ENCODE results near the gene USP37. TPM values are rescaled to one million over a fixed set of nuclear protein-coding genes. Genes with fewer than 3 reads are reported as not detected.
A peak's percentile ranks its signal among the peaks of the same experiment; 100 is the strongest.

USP37 gene
- total and polyA plus RNA-seq, 4 experiments from 2014 or later, result 8.5 to 29.1 (median 19.6) TPM

- Mint-ChIP-seq H3K27ac (no peak overlapping the region), H3K36me3 (peaks cover 5 to 15% of the 10 kb centered on the region in 2 donors), H3K4me3 (no peak overlapping the region), H3K9me3 (no peaks in the 10 kb centered on the region), H3K4me1 (peaks cover 0 to 21% (median 9%) of the 10 kb centered on the region in 4 donors), H3K27me3 (no peaks in the 10 kb centered on the region)
- no peak for DNase-seq
- intact Hi-C loops (cut with micrococcal nuclease), result no loop called here
- H3K9me3 ChIP-seq (ENCODE audit: control insufficient read depth in 1 of 2, low read length in 2 of 2), result no peaks in the 10 kb centered on the region
- no peaks in the 10 kb centered on the region for H3K27me3 ChIP-seq (ENCODE audit: insufficient read depth, low read length)
- no peak overlapping the region for H3K27ac ChIP-seq (ENCODE audit: low read depth, low read length)
- CTCF ChIA-PET (ENCODE audit: partially characterized antibody), result interaction anchor here (0.9 kb wide), 1 partner anchor 9 kb away, joined by 3 read pairs; no protein-coding TSS in a partner anchor
- POLR2A ChIA-PET (ENCODE audit: partially characterized antibody), result no interaction called here
- H3K36me3 ChIP-seq (ENCODE audit: insufficient read depth, low read length), result no peaks in the 10 kb centered on the region
- no peak overlapping the region for H3K4me3 ChIP-seq (ENCODE audit: low read length in 2 of 2)
- no peaks in the 10 kb centered on the region for H3K4me1 ChIP-seq (ENCODE audit: insufficient read depth, low read length)
Observed at GRCh38 chr2:218513676-218514075, 54.5 kb downstream of the USP37 start.

DNA sequence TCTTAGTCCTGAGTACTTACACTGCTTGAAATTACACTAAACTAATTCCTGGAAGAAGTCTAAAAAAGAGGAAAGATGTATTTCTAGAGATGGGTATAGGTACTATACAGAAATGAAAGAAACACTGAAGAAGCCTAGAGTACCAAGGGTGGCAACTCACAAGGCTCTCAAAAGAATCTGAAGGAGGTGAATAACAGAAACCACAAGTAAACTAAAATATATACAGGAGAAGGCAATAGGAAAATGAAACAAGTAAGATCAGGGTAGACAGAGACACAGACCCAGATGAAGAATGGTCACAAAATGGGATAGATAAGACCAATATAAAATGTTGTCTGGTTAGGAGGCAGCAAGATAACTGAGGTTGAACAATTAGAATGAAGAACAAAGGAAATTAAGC, 59.9 kb downstream of the USP37 start:
- intact Hi-C loops (cut with micrococcal nuclease), result no loop called here
- Mint-ChIP-seq H3K27ac (peak overlapping the region in 3 of 7 donors; percentile 13 to 57 (median 19)), H3K27me3 (no peaks in the 10 kb centered on the region), H3K4me1 (peaks cover 0 to 9% (median 5%) of the 10 kb centered on the region in 4 donors), H3K4me3 (no peak overlapping the region), H3K9me3 (no peaks in the 10 kb centered on the region), H3K36me3 (peaks cover 22 to 35% of the 10 kb centered on the region in 2 donors)
- peaks cover 8% of the 10 kb centered on the region for H3K36me3 ChIP-seq (ENCODE audit: insufficient read depth, low read length)
- H3K4me1 ChIP-seq (ENCODE audit: insufficient read depth, low read length), result no peaks in the 10 kb centered on the region
- no peak overlapping the region for H3K27ac ChIP-seq (ENCODE audit: low read depth, low read length)
- ChIA-PET CTCF (ENCODE audit: partially characterized antibody) (no interaction called here), POLR2A (ENCODE audit: partially characterized antibody) (no interaction called here)
- H3K9me3 ChIP-seq (ENCODE audit: control insufficient read depth in 1 of 2, low read length in 2 of 2), result no peaks in the 10 kb centered on the region
- no peak overlapping the region for H3K4me3 ChIP-seq (ENCODE audit: low read length in 2 of 2)
- no peaks in the 10 kb centered on the region for H3K27me3 ChIP-seq (ENCODE audit: insufficient read depth, low read length)
- no peak for DNase-seq

DNA sequence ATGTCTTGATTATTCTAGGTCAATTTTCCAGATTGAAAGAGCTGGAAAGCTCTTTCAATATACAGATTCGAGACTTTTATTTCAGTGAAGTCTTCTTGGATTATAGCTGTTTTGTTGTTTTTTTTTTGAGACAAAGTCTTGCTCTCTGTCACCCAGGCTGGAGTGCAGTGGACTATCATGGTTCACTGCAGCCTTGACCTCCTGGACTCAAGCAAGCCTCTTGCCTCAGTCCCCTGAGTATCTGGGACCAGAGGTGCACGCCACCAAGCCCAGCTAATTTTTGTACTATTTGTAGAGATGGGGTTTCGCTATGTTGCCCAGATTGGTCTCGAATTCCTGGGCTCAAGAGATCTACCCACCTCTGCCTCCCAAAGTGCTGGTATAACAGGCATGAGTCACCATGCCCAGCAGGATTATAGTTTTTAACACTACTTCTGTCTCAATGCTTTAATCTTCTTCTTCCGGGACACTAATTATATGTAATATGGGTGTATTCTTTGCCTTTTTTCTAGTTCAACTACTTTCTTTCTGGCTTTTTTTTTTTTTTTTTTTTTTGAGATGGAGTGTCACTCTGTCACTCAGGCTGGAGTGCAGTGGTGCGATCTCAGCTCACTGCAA, 62.3 kb downstream of the USP37 start:
- Mint-ChIP-seq H3K36me3 (peaks cover 26 to 51% of the 10 kb centered on the region in 2 donors), H3K27ac (no peak overlapping the region), H3K27me3 (no peaks in the 10 kb centered on the region), H3K9me3 (no peaks in the 10 kb centered on the region), H3K4me3 (no peak overlapping the region), H3K4me1 (peaks cover 0 to 8% (median 5%) of the 10 kb centered on the region in 4 donors)
- Histone ChIP-seq H3K4me3 (ENCODE audit: low read length in 2 of 2) (no peak overlapping the region), H3K27ac (ENCODE audit: low read depth, low read length) (no peak overlapping the region), H3K9me3 (ENCODE audit: control insufficient read depth in 1 of 2, low read length in 2 of 2) (no peaks in the 10 kb centered on the region), H3K4me1 (ENCODE audit: insufficient read depth, low read length) (no peaks in the 10 kb centered on the region), H3K27me3 (ENCODE audit: insufficient read depth, low read length) (no peaks in the 10 kb centered on the region), H3K36me3 (ENCODE audit: insufficient read depth, low read length) (peaks cover 8% of the 10 kb centered on the region)
- ChIA-PET POLR2A (ENCODE audit: partially characterized antibody) (no interaction called here), CTCF (ENCODE audit: partially characterized antibody) (interaction anchor here (0.9 kb wide), 1 partner anchor 11 kb away, joined by 3 read pairs; no protein-coding TSS in a partner anchor)
- DNase-seq, result no peak
- intact Hi-C loops (cut with micrococcal nuclease), result no loop called here

DNA sequence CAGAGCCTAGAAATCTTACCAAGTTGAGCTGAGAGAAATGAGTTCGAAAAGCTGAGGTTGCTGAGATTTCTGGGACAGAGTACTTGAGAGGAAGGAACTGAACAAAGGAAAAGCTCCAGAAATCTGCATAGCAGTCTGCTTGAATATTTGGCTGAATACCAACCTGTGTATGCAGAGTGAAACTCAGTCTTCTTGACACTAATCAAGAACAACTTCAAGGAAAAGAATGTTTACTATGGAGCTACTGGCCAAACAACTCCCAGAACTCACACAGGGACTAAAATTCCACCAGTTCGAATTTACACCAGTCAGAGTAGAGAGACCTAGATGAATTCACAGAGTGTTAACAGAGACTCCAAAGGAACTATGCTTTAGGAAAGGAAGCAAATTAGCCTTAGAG, 66.5 kb downstream of the USP37 start:
- intact Hi-C loops (cut with micrococcal nuclease), result no loop called here
- H3K27me3 ChIP-seq (ENCODE audit: insufficient read depth, low read length), result no peaks in the 10 kb centered on the region
- H3K36me3 ChIP-seq (ENCODE audit: insufficient read depth, low read length), result peaks cover 8% of the 10 kb centered on the region
- Mint-ChIP-seq H3K27me3 (no peaks in the 10 kb centered on the region), H3K9me3 (no peaks in the 10 kb centered on the region), H3K4me1 (peaks cover 0 to 2% (median under 1%) of the 10 kb centered on the region in 4 donors), H3K36me3 (peaks cover 30 to 49% of the 10 kb centered on the region in 2 donors), H3K27ac (peak overlapping the region in 3 of 7 donors; percentile 42 to 83 (median 61)), H3K4me3 (no peak overlapping the region)
- no peaks in the 10 kb centered on the region for H3K9me3 ChIP-seq (ENCODE audit: control insufficient read depth in 1 of 2, low read length in 2 of 2)
- H3K4me3 ChIP-seq (ENCODE audit: low read length in 2 of 2), result no peak overlapping the region
- DNase-seq, result no peak
- no peaks in the 10 kb centered on the region for H3K4me1 ChIP-seq (ENCODE audit: insufficient read depth, low read length)
- no peak overlapping the region for H3K27ac ChIP-seq (ENCODE audit: low read depth, low read length)
- ChIA-PET POLR2A (ENCODE audit: partially characterized antibody) (no interaction called here), CTCF (ENCODE audit: partially characterized antibody) (no interaction called here)

DNA sequence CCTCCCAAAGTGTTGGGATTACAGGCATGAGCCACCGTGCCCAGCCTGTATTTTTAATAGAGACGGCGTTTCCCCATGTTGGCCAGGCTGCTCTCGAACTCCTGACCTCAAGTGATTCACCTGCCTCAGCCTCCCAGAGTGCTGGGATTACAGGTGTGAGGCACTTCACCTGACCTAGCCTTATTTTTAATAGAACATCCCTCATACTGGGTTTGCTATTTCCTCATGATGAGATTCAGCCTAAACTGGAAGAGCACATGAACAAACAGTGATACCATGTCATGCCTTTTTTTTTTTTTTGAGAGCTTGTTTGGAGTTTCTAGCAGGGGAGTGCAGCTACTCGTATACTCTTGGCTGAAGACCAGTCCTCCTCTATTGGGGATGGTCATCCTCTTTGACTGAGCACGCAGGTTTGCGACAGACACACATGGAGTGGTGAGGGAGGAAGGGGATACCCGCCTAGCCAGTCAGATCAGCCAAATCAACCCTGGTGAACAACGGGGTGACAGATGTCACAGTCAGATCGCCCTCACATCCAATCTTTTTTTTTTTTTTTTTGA, 67.6 kb downstream of the USP37 start:
- H3K4me1 Mint-ChIP-seq, result peaks cover 0 to 2% (median 0%) of the 10 kb centered on the region in 4 donors
- CTCF ChIA-PET (ENCODE audit: partially characterized antibody), result no interaction called here
- Histone ChIP-seq H3K36me3 (ENCODE audit: insufficient read depth, low read length) (peaks cover 6% of the 10 kb centered on the region), H3K27ac (ENCODE audit: low read depth, low read length) (no peak overlapping the region), H3K4me3 (ENCODE audit: low read length in 2 of 2) (no peak overlapping the region), H3K9me3 (ENCODE audit: control insufficient read depth in 1 of 2, low read length in 2 of 2) (no peaks in the 10 kb centered on the region), H3K4me1 (ENCODE audit: insufficient read depth, low read length) (no peaks in the 10 kb centered on the region), H3K27me3 (ENCODE audit: insufficient read depth, low read length) (no peaks in the 10 kb centered on the region)
- H3K27ac Mint-ChIP-seq, result peak overlapping the region in 3 of 7 donors; percentile 15 to 88 (median 18)
- no peak for DNase-seq
- no peak overlapping the region for H3K4me3 Mint-ChIP-seq
- peaks cover 24 to 46% of the 10 kb centered on the region in 2 donors for H3K36me3 Mint-ChIP-seq
- POLR2A ChIA-PET (ENCODE audit: partially characterized antibody), result no interaction called here
- intact Hi-C loops (cut with micrococcal nuclease), result no loop called here
- H3K9me3 Mint-ChIP-seq, result no peaks in the 10 kb centered on the region
- H3K27me3 Mint-ChIP-seq, result no peaks in the 10 kb centered on the region

- H3K4me3 ChIP-seq (ENCODE audit: low read length in 2 of 2), result no peak overlapping the region
- Mint-ChIP-seq H3K4me3 (no peak overlapping the region), H3K9me3 (no peaks in the 10 kb centered on the region), H3K36me3 (peaks cover 47 to 59% of the 10 kb centered on the region in 2 donors), H3K27ac (peak overlapping the region in 2 of 7 donors; percentile 23 to 43), H3K4me1 (peaks cover 7 to 15% (median 11%) of the 10 kb centered on the region in 4 donors), H3K27me3 (no peaks in the 10 kb centered on the region)
- H3K4me1 ChIP-seq (ENCODE audit: insufficient read depth, low read length), result peaks cover 8% of the 10 kb centered on the region
- POLR2A ChIA-PET (ENCODE audit: partially characterized antibody), result no interaction called here
- CTCF ChIA-PET (ENCODE audit: partially characterized antibody), result no interaction called here
- H3K27ac ChIP-seq (ENCODE audit: low read depth, low read length), result no peak overlapping the region
- no peaks in the 10 kb centered on the region for H3K27me3 ChIP-seq (ENCODE audit: insufficient read depth, low read length)
- intact Hi-C loops (cut with micrococcal nuclease), result no loop called here
- DNase-seq, result no peak
- no peaks in the 10 kb centered on the region for H3K9me3 ChIP-seq (ENCODE audit: control insufficient read depth in 1 of 2, low read length in 2 of 2)
- peaks cover 29% of the 10 kb centered on the region for H3K36me3 ChIP-seq (ENCODE audit: insufficient read depth, low read length)
Observed at GRCh38 chr2:218485986-218486667, 82.0 kb downstream of the USP37 start.

DNA sequence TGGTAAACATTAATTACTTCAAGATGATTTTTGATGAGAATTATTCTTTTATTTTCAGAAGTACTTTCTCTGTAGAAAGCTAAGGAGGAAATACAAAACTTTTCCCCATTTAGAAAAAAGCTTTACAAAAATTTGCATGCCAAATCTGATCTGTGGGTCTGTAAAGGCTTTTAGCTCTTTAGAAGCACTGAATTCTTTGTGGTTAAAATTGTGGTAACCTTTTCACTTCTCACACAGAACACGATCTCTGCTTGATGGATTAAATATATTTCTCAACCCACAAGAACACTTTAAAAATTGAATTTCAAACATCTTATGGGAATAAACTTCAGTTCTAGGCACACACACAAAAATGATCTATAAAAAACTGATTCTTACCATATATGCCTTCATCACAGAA, 85.5 kb downstream of the USP37 start:
- Mint-ChIP-seq H3K4me1 (peaks cover 7 to 15% (median 10%) of the 10 kb centered on the region in 4 donors), H3K36me3 (peaks cover 42 to 63% of the 10 kb centered on the region in 2 donors), H3K27me3 (no peaks in the 10 kb centered on the region), H3K4me3 (peak overlapping the region in 1 of 8 donors; percentile 41), H3K9me3 (no peaks in the 10 kb centered on the region), H3K27ac (peak overlapping the region in 4 of 7 donors; percentile 41 to 92 (median 52))
- POLR2A ChIA-PET (ENCODE audit: partially characterized antibody), result no interaction called here
- Histone ChIP-seq H3K36me3 (ENCODE audit: insufficient read depth, low read length) (peaks cover 26% of the 10 kb centered on the region), H3K4me3 (ENCODE audit: low read length in 2 of 2) (no peak overlapping the region), H3K27me3 (ENCODE audit: insufficient read depth, low read length) (no peaks in the 10 kb centered on the region), H3K9me3 (ENCODE audit: control insufficient read depth in 1 of 2, low read length in 2 of 2) (no peaks in the 10 kb centered on the region), H3K27ac (ENCODE audit: low read depth, low read length) (no peak overlapping the region), H3K4me1 (ENCODE audit: insufficient read depth, low read length) (peaks cover 8% of the 10 kb centered on the region)
- DNase-seq, result no peak
- intact Hi-C loops (cut with micrococcal nuclease), result no loop called here
- CTCF ChIA-PET (ENCODE audit: partially characterized antibody), result no interaction called here
